Hepatocyte (in vitro differentiated cells): ENCODE results near the gene PRRC2A. TPM values are rescaled to one million over a fixed set of nuclear protein-coding genes. Genes with fewer than 3 reads are reported as not detected.

ENCODE experiments used
- DNase-seq: peaks from one replicate; pipeline ENCODE4 v3.0.0-alpha.2; 2016; ENCODE audit warnings: low spot score
- H2AFZ ChIP-seq: fragments of 200-600 bp; sonication (generic); 2 replicates; pipeline ENCODE4 v1.6.0; 2016; ENCODE audit warnings: antibody characterized with exemption, mild to moderate bottlenecking
- H3K27ac ChIP-seq: fragments of 200-600 bp; sonication (generic); 2 replicates; pipeline ENCODE4 v1.5.1; 2016; ENCODE audit warnings: mild to moderate bottlenecking
- H3K27me3 ChIP-seq: fragments of 200-600 bp; sonication (generic); 2 replicates; pipeline ENCODE4 v1.6.1; 2016
- H3K36me3 ChIP-seq: fragments of 200-600 bp; sonication (generic); replicated peaks from 2 replicates; pipeline ENCODE4 v1.5.1; 2016; ENCODE audit warnings: low read depth; ENCODE audit not compliant: insufficient read depth
- H3K4me1 ChIP-seq: fragments of 200-600 bp; sonication (generic); 2 replicates; pipeline ENCODE4 v1.5.1; 2016; ENCODE audit warnings: mild to moderate bottlenecking, moderate library complexity; ENCODE audit not compliant: insufficient read depth
- H3K4me2 ChIP-seq: fragments of 200-600 bp; sonication (generic); 2 replicates; pipeline ENCODE4 v1.6.0; 2016
- H3K4me3 ChIP-seq: fragments of 200-600 bp; sonication (generic); 2 replicates; pipeline ENCODE4 v1.5.1; 2016; ENCODE audit warnings: mild to moderate bottlenecking
- H3K79me2 ChIP-seq: fragments of 200-600 bp; sonication (generic); 2 replicates; pipeline ENCODE4 v1.6.0; 2017; ENCODE audit warnings: mild to moderate bottlenecking
- H3K9me2 ChIP-seq: fragments of 200-600 bp; sonication (generic); replicated peaks from 2 replicates; pipeline ENCODE4 v1.6.0; 2017; ENCODE audit warnings: mild to moderate bottlenecking; ENCODE audit not compliant: insufficient read depth
- H3K9me3 ChIP-seq: fragments of 200-600 bp; sonication (generic); 2 replicates; pipeline ENCODE4 v1.5.1; 2016; ENCODE audit warnings: low read depth, mild to moderate bottlenecking
- H4K20me1 ChIP-seq: fragments of 200-600 bp; sonication (generic); 2 replicates; pipeline ENCODE4 v1.6.0; 2016; ENCODE audit warnings: mild to moderate bottlenecking; ENCODE audit not compliant: insufficient read depth, poor library complexity, severe bottlenecking
- EZH2 ChIP-seq: fragments of 200-600 bp; sonication (generic); IDR thresholded peaks from 2 replicates; pipeline ENCODE4 v1.6.1; 2016; ENCODE audit warnings: antibody characterized with exemption, mild to moderate bottlenecking, borderline replicate concordance
- EZH2phosphoT487 ChIP-seq: fragments of 200-600 bp; sonication (generic); IDR thresholded peaks from one replicate; pipeline ENCODE4 v1.6.1; 2018; ENCODE audit warnings: antibody characterized with exemption, mild to moderate bottlenecking, low read depth, moderate library complexity; ENCODE audit not compliant: unreplicated experiment, severe bottlenecking
- WGBS: methylation state at CpG from one replicate; pipeline ENCODE4 v1.1.6; 2016; ENCODE audit warnings: low lambda C conversion rate; ENCODE audit errors: missing lambda C conversion rate; 5-methylcytosine and 5-hydroxymethylcytosine counted together
- polyA plus RNA-seq: library from polyadenylated mRNA; unstranded; fragments of >200 nt; fragmentation: Nextera tagmentation; extraction: Ambion mirVana; gene quantifications from 2 replicates; pipeline ENCODE4 v1.2.1, GENCODE V29; 2016
- total RNA-seq: library from RNA; depleted of rRNA; stranded (reverse); fragments of >200 nt; gene quantifications from 2 replicates; pipeline ENCODE4 v1.2.3, GENCODE V29; 2014
- TF ChIP-seq, protein P1 (sequence below): fragments of 200-600 bp; sonication (generic); IDR thresholded peaks from 2 replicates; pipeline ENCODE4 v1.5.1; 2016; ENCODE audit warnings: antibody characterized with exemption, mild to moderate bottlenecking; ENCODE audit not compliant: poor library complexity

PRRC2A gene
- total and polyA plus RNA-seq, 2 experiments from 2014 or later, result 47.5 to 50.2 TPM

DNA sequence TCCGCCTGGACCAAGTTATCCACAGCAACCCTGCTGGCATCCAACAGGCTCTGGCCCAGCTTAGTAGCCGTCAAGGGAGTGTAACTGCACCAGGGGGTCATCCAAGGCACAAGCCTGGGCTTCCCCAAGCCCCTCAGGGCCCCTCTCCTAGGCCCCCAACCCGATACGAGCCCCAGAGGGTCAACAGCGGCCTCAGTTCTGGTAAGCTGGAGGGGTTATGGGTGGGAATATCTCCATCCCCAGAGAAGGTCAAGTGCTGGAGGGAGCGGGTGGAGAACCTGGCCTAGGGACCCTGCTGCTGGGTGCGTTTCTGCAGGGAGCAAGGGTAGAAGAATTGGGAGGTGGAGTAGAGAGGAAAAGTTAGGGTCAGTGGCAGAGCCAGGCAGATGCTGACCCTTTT, 12.9 kb downstream of the PRRC2A start:
- Histone ChIP-seq H3K27me3 (no peaks in the 10 kb centered on the region), H3K27ac (no peak overlapping the region), H3K4me1 (no peaks in the 10 kb centered on the region), H2AFZ (no peak overlapping the region), H3K79me2 (peaks cover 6% of the 10 kb centered on the region), H3K4me2 (no peak overlapping the region), H3K4me3 (no peak overlapping the region), H3K9me3 (no peaks in the 10 kb centered on the region), H3K9me2 (no peaks in the 10 kb centered on the region), H3K36me3 (no peaks in the 10 kb centered on the region), H4K20me1 (peaks cover 7% of the 10 kb centered on the region)
- no peak for DNase-seq
- TF ChIP-seq, protein P1, sequence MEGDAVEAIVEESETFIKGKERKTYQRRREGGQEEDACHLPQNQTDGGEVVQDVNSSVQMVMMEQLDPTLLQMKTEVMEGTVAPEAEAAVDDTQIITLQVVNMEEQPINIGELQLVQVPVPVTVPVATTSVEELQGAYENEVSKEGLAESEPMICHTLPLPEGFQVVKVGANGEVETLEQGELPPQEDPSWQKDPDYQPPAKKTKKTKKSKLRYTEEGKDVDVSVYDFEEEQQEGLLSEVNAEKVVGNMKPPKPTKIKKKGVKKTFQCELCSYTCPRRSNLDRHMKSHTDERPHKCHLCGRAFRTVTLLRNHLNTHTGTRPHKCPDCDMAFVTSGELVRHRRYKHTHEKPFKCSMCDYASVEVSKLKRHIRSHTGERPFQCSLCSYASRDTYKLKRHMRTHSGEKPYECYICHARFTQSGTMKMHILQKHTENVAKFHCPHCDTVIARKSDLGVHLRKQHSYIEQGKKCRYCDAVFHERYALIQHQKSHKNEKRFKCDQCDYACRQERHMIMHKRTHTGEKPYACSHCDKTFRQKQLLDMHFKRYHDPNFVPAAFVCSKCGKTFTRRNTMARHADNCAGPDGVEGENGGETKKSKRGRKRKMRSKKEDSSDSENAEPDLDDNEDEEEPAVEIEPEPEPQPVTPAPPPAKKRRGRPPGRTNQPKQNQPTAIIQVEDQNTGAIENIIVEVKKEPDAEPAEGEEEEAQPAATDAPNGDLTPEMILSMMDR, result no peak
- TF ChIP-seq EZH2 (no peak), EZH2phosphoT487 (no peak)
- 91% methylated on average over 7 of the region's 7 CpGs for WGBS

DNA sequence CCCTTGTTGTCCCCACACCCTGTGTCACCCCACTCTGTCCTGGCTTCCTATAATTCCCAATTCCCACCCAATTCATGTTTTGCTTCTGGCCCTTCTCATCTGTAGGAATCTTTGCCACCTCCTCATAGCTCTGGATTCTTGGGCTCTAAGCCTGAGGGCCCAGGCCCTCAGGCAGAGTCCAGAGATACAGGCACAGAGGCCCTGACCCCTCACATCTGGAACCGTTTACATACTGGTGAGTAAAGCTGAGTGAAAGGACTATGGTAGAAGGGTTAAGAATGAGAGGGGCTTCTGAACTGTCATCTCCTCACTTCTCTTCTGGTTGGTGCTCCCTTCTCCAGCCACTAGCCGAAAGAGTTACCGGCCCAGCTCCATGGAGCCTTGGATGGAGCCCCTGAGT, 13.6 kb downstream of the PRRC2A start:
- Histone ChIP-seq H4K20me1 (peaks cover 3% of the 10 kb centered on the region), H2AFZ (no peak overlapping the region), H3K79me2 (peaks cover 2% of the 10 kb centered on the region), H3K9me2 (no peaks in the 10 kb centered on the region), H3K27me3 (no peaks in the 10 kb centered on the region), H3K27ac (no peak overlapping the region), H3K4me2 (no peak overlapping the region), H3K4me1 (no peaks in the 10 kb centered on the region), H3K4me3 (no peak overlapping the region), H3K36me3 (no peaks in the 10 kb centered on the region), H3K9me3 (no peaks in the 10 kb centered on the region)
- 80% methylated on average over 3 of the region's 3 CpGs for WGBS
- no peak for DNase-seq
- TF ChIP-seq EZH2 (no peak), EZH2phosphoT487 (no peak)
- TF ChIP-seq, protein P1, result no peak

DNA sequence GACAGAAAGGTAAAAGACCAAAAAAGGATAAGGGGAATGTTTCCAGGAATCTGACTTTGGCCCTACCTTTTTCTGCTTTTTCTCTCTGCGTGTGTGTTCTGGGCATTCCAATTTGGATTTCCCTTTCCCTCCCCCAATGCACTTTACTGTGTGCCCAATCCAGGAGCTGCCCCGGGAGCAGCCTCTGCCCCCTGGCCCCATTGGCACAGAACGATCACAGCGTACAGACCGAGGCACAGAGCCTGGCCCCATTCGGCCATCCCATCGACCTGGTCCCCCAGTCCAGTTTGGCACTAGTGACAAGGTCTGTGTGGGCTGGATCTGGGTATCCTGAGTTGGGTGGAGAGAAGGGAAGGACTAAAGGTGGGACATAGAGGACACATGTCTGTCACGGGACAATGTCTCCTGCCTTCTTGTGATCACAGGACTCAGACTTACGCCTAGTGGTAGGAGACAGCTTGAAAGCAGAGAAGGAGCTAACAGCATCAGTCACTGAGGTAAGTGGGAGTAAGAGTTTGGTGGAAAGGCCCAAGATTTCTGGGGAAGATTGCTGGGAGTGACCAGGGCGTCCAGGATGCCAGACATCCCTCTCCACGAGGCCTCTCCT, 14.6 kb downstream of the PRRC2A start:
- H3K9me2 ChIP-seq, result no peaks in the 10 kb centered on the region
- WGBS, result 89% methylated on average over 11 of the region's 11 CpGs
- no peak overlapping the region for H3K4me2 ChIP-seq
- H3K27me3 ChIP-seq, result no peaks in the 10 kb centered on the region
- DNase-seq, result no peak
- TF ChIP-seq EZH2, result no peak
- H3K4me3 ChIP-seq, result no peak overlapping the region
- peaks cover 2% of the 10 kb centered on the region for H3K79me2 ChIP-seq
- no peak overlapping the region for H2AFZ ChIP-seq
- no peaks in the 10 kb centered on the region for H3K9me3 ChIP-seq
- H3K27ac ChIP-seq, result no peak overlapping the region
- H4K20me1 ChIP-seq, result peaks cover 3% of the 10 kb centered on the region
- H3K36me3 ChIP-seq, result no peaks in the 10 kb centered on the region
- no peaks in the 10 kb centered on the region for H3K4me1 ChIP-seq

DNA sequence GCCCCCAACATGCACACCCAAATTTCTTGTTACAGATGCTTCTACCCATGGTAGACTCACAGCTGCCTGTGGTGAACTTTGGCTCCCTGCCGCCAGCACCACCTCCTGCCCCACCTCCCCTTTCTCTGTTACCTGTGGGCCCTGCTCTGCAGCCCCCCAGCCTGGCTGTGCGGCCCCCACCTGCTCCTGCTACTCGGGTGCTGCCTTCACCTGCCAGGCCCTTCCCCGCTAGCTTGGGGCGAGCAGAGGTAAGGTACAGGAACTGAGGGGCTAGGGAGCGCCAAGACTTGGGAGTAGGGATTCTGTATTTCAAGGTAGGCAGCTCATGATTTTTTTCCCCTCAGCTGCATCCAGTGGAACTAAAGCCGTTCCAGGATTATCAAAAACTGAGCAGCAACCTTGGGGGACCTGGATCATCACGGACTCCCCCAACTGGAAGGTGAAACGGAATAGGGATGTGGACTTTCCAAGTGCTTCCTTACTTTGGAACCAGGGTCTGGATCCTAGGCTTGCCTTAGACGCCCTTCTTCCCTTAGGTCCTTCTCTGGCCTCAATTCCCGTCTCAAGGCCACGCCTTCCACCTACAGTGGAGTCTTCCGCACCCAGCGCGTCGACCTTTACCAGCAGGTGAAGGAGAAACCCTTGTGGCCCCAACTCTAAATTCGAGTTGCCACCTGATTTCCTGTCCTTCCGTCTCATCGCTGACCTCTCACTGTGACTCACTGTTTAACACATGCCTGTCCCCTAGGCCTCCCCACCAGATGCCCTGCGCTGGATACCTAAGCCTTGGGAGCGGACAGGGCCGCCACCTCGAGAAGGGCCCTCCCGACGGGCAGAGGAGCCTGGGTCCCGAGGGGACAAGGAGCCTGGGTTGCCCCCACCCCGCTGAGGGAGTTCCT, 16.4 kb downstream of the PRRC2A start:
- no peaks in the 10 kb centered on the region for H3K9me2 ChIP-seq
- no peaks in the 10 kb centered on the region for H3K36me3 ChIP-seq
- TF ChIP-seq, protein P1, result no peak
- TF ChIP-seq EZH2phosphoT487 (no peak), EZH2 (no peak)
- DNase-seq, result no peak
- no peaks in the 10 kb centered on the region for H3K9me3 ChIP-seq
- no peak overlapping the region for H2AFZ ChIP-seq
- peaks cover 3% of the 10 kb centered on the region for H4K20me1 ChIP-seq
- no peak overlapping the region for H3K4me3 ChIP-seq
- no peaks in the 10 kb centered on the region for H3K27me3 ChIP-seq
- peak overlapping the region; percentile 57 for H3K27ac ChIP-seq
- H3K4me2 ChIP-seq, result no peak overlapping the region
- WGBS, result 88% methylated on average over 27 of the region's 27 CpGs
- H3K79me2 ChIP-seq, result peaks cover 2% of the 10 kb centered on the region
- H3K4me1 ChIP-seq, result no peaks in the 10 kb centered on the region
